Kidney (tissue), 14 donors: ENCODE data around the gene DSCAM. TPM values are rescaled to one million over a fixed set of nuclear protein-coding genes. Genes with fewer than 3 reads are reported as not detected.

Source experiments
- DNase-seq, 5 donors: peaks; one replicate each; pipeline ENCODE4 v3.0.0-alpha.2; 2013 to 2020
- FAIRE-seq: peaks from 2 replicates; lab custom pipeline; 2012; peaks lifted over from hg19 to GRCh38; lab: Jason Lieb, UNC
- H3K27ac ChIP-seq, 2 donors: one replicate each; pipeline ENCODE4 v1.7.0; 2013; ENCODE audit warnings: low read depth in 2 of 2, low read length in 2 of 2, inconsistent platforms in 1 of 2
- H3K27me3 ChIP-seq: one replicate; pipeline ENCODE4 v1.7.1; 2013; ENCODE audit warnings: low read length, inconsistent platforms; ENCODE audit not compliant: control insufficient read depth, insufficient read depth
- H3K36me3 ChIP-seq, 3 donors: one replicate each; pipeline versions ENCODE4 v1.7.0 to v1.7.1; 2013; ENCODE audit warnings: low read length in 3 of 3, control low read depth in 1 of 3, inconsistent platforms in 1 of 3; ENCODE audit not compliant: insufficient read depth in 3 of 3, control insufficient read depth in 2 of 3
- H3K4me1 ChIP-seq, 3 donors: one replicate each; pipeline versions ENCODE4 v1.7.0 to v1.7.1; 2013; ENCODE audit warnings: low read length in 3 of 3, inconsistent platforms in 1 of 3, low read depth in 1 of 3; ENCODE audit not compliant: control insufficient read depth in 2 of 3, insufficient read depth in 2 of 3
- H3K4me3 ChIP-seq, 3 donors: one replicate each; pipeline versions ENCODE4 v1.7.0 to v1.8.1; 2013; ENCODE audit warnings: low read length in 3 of 3, control low read depth in 1 of 3, inconsistent platforms in 1 of 3
- H3K9ac ChIP-seq, 3 donors: one replicate each; pipeline versions ENCODE4 v1.7.0 to v1.7.1; 2013; ENCODE audit warnings: low read length in 3 of 3, control low read depth in 1 of 3, inconsistent platforms in 1 of 3
- H3K9me3 ChIP-seq, 3 donors: one replicate each; pipeline versions ENCODE4 v1.7.0 to v1.7.1; 2013; ENCODE audit warnings: low read length in 3 of 3, control low read depth in 1 of 3, inconsistent platforms in 1 of 3; ENCODE audit not compliant: control insufficient read depth in 2 of 3, insufficient read depth in 1 of 3
- CTCF ChIP-seq: IDR thresholded peaks from 3 replicates; pipeline ENCODE4 v1.5.1; 2012; ENCODE audit warnings: mild to moderate bottlenecking, moderate library complexity, borderline replicate concordance; ENCODE audit not compliant: insufficient read depth; ENCODE audit errors: extremely low read depth
- intact Hi-C: fragments of 100-400 bp; cut with DNase I; formaldehyde crosslinking; loops from one replicate; pipeline ENCODE4 v1.11.1; 2022
- polyA plus RNA-seq: library from polyadenylated mRNA; stranded (reverse); fragments of 350-450 nt; fragmentation: Illumina TruSeq; extraction: RNeasy Lipid Tissue Mini Kit (QIAGEN cat#74804); gene quantifications from one replicate; pipeline ENCODE4 v1.2.3, GENCODE V29; 2014; ENCODE audit warnings: low read depth, low replicate concordance; ENCODE audit not compliant: insufficient read depth
- total RNA-seq: library from RNA; stranded (reverse); fragmentation: NEBNext Ultra II Directional; extraction: Animal tissue kit (Norgen Biotek cat#: 25700); gene quantifications from one replicate; pipeline ENCODE4 v1.2.1, GENCODE V29; 2021
- donor health status: control.
- donor health status: control.
- donor health status: control.
- donor health status: control.
- donor health status: control.
- donor health status: DM: yes; HTN: yes; CAD: no.
- donor health status: Normal renal cell carcinoma (clear cell type).

The DSCAM gene
- total and polyA plus RNA-seq, 2 donors from 2014 or later: not detected

GRCh38 chr21:40732253-40733023 lies 114.5 kb downstream of the DSCAM start:
- no peaks in the 10 kb centered on the region for H3K36me3 ChIP-seq
- intact Hi-C loops: no loop called here
- no peaks in the 10 kb centered on the region for H3K9me3 ChIP-seq
- DNase-seq: no peak
- no peak for FAIRE-seq
- no peaks in the 10 kb centered on the region for H3K4me1 ChIP-seq
- H3K27me3 ChIP-seq: no peaks in the 10 kb centered on the region
- no peak overlapping the region for H3K27ac ChIP-seq
- no peak for TF ChIP-seq CTCF
- H3K9ac ChIP-seq: no peak overlapping the region
- H3K4me3 ChIP-seq: no peak overlapping the region

- intact Hi-C loops: no loop called here
- DNase-seq (no peak), FAIRE-seq (no peak)
- H3K9ac ChIP-seq: no peak overlapping the region
- no peak overlapping the region for H3K4me3 ChIP-seq
- no peak for TF ChIP-seq CTCF
- no peaks in the 10 kb centered on the region for H3K9me3 ChIP-seq
- no peaks in the 10 kb centered on the region for H3K4me1 ChIP-seq
- H3K36me3 ChIP-seq: no peaks in the 10 kb centered on the region
- no peaks in the 10 kb centered on the region for H3K27me3 ChIP-seq
- H3K27ac ChIP-seq: no peak overlapping the region
These were observed 115.8 kb downstream of the DSCAM start for GRCh38 chr21:40731206-40731605.

- no peak overlapping the region for H3K9ac ChIP-seq
- no peak for TF ChIP-seq CTCF
- H3K36me3 ChIP-seq: no peaks in the 10 kb centered on the region
- intact Hi-C loops: no loop called here
- no peak overlapping the region for H3K27ac ChIP-seq
- no peaks in the 10 kb centered on the region for H3K27me3 ChIP-seq
- FAIRE-seq (no peak), DNase-seq (no peak)
- no peak overlapping the region for H3K4me3 ChIP-seq
- no peaks in the 10 kb centered on the region for H3K9me3 ChIP-seq
- no peaks in the 10 kb centered on the region for H3K4me1 ChIP-seq
These were observed 116.5 kb downstream of the DSCAM start for GRCh38 chr21:40730426-40730800.
